HG02571 (cell line): Measurements from ENCODE around the gene FRMD3.
A peak's percentile ranks its signal among the peaks of the same experiment; 100 is the strongest.

Experiments used
- ATAC-seq: cut with Tn5 transposase; IDR thresholded peaks from one replicate; pipeline ENCODE4 v1.9.1; 2021; ENCODE audit warnings: mild to moderate bottlenecking, moderate library complexity; ENCODE audit not compliant: unreplicated experiment

The FRMD3 gene

DNA sequence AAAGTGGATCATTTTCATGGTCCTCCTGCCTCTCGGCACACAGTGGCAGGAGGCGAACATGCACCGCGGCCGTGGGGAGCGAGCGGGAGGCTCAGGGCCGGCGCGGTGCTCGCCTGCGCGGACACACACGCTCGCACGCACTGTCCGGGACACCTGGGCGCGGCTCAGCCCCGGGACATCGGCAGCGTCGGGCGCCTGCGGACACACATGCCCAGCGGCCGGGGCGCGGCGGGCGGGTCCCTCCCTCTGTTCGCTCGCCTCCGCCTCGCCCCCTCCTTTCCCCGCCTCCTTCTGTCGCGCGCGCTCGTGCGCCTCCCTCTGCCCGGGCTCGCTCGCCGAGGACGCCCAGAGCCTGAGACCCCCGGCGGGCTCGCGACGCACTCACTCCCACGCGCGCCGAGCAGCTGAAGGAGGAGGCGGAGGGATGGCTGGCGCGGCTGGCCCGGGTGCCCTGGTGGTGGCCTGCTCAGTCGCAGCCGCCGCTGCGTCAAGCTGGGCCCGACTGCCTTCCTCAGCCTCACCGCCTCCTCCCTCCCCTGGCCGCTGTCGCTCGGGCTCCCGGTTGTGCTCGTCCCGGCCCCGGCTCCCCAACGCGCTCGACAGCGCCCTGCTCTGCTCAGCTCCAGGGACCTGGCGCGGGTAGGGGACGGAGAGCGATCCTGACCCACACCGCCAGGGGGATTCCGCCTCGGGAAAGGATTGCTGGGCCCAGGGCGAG is at the start of gene FRMD3:
Gene FRMD3, minus strand, starts transcription at position 230 of the 718 bp plus-strand sequence. Its CDS starts 170 bp downstream, at position 60.
- ATAC-seq, result no peak

DNA sequence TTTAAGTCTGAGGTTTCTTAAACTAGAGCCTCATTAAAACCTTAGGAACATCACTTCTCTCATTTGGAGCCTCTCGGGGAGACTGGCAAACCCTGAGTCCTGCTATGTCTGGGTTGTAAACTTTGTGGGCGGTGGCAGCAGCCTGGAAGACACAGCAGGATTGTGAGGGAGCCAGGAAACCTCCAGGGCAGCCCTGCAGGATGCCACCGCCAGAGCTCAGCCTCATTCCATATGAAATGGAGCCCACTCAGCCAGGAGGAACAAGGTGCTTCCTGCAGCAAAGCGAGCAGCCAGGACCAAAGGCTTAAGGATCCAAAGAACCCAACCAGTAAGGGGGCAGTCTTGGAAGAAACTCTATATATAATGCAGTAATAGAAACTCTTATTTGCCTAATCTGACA is 46.8 kb upstream of the FRMD3 start:
- ATAC-seq, result no peak

DNA sequence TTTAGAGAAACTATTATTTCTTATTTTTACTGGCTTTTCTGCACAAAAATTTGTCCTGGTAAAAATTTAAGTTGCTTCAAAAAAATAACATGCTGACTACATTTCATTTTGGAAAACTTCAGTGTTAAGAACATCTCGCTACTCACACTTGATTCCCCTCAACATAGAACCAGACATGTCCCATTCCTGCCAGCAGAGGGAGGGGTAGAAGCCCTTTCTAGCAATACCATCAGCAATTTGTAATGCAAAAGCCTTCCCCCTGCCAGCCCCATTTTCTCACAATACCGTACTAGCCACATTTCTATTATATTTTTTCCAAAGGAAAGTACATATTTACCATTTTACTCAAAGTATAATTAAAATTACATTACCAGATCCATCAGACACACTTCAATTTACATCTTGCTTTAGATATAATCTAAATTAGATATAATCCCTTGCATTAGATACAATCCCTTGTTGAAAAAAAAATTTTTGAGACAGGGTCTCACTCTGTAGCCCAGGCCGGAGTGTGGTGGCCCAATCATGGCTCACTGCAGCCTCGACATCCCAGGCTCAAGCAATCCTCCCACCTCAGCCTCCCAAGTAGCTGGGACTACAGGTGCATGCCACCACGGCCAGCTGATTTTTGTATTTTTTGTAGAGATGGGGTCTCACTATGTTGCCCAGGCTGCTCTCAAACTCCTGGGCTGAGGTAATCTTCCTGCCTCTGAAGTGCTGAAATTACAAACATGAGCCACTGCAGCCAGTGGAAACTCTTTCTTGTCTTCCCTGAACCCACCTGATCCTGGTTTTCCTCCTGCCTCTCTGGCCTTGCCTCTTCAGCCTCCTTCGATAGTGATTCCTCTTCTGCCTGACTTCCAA is 45.2 kb upstream of the FRMD3 start:
- no peak for ATAC-seq

DNA sequence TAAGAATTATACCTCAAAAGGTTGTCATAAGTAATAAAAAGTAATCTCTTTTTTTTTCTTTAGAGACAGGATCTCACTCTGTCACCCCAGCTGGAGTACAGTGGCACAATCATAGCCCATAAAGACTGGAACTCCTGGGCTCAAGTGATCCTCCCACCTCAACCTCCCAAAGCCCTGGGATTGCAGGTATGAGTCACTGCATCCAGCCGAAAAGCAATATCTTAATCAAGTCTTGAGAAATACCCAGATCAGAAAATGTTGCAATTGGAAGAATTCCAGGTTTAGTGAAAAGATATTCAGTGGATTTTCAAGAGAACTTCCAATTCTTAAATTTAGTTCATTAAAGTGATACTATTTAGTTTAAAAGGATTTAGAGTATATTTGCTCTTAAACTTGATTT is 43.8 kb upstream of the FRMD3 start:
- ATAC-seq, result no peak

DNA sequence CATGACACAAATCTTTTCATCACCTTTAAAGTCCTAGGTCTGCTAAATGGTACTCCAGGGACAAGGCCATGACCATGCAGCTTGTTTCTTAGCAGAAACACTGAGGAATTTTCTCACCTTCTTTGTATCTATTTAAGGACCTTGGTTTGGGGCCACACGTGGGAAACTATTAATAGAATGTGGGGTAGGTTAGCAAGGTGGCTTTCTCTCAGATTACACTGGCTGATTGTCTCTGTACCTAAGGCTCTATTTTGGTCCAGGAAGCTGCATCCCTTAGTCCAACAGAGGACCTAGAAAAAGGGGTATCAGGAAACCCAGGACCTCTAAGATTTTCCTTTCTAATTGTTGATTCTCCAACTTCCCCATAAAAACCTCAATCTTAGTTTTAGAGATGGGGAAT is 36.3 kb upstream of the FRMD3 start:
- ATAC-seq, result no peak

DNA sequence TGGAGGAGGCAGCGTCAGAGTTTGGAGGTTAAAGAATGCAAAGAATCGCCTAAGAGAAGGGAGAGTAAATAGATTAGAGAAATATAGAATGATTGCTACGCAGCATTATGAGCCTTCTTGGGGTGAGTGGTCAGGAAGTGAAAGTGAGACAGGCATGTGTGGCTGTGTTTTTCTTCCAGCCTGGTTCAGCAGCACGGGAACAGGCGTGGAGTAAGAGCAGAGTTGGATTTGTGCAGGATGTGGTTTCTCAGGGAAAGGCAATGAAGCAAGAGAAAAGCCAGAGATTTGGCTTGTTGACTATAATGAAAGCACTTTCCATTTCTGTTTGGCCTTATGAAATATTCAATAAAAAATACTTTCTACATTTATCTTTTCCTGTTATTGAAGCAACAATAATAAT is 34.3 kb upstream of the FRMD3 start:
- no peak for ATAC-seq

DNA sequence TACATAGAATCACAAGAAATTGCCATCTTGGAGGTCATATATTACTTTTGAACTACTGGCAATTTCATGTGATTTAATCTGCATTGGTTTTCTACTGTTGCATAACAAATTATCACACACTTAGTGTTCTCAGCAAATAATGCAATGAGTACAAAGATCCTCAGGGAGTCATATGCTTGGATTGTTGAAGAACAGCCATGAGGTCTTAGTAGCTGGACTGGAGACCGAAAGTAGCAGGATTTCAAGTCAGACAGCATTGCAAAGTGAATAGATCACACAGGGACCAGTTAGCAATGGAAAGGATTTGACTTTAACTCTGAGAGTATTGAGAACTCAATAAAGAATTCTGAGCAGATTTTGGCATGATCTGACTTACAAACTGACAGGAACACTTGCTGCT is 32.2 kb upstream of the FRMD3 start:
- ATAC-seq, result no peak

DNA sequence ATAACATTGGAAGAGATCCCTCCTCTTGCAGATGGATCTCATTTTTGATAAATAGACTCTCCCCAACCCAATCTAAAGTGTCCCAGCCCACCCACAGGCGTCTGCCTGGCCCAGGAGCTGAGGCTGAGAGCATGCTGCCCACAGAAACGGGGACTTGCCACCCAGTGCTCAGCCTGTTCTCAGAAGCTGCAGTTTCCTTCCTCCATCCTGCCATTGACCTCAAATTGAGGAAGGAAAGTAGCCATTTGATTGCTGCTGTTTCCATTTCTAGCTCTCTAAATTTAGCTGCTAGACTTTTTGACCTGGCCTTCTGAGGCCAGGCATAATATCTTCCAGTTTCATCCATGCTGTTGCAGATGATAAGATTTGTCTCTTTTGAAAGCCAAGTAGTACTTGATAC is 31.1 kb upstream of the FRMD3 start:
- ATAC-seq, result no peak

DNA sequence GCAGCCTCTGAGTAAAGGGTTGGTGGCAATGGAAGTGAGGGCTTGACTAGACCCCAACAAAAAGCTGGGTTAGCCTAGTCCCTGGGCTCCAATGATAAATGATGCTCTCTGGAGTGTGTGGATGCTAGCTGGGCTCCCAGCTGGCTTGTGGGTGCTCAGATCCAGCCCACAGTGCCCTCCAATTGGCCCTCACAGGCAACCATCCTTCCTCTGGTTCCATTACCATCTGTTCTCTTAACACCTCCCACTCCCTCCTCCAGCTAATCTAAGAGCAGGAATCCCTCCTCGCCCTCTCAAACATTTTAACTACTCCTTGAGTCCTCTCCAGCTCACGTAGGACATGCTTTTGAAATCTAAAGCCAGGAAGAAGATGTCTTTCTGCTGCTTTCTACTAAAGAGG is 25.2 kb upstream of the FRMD3 start:
- no peak for ATAC-seq

DNA sequence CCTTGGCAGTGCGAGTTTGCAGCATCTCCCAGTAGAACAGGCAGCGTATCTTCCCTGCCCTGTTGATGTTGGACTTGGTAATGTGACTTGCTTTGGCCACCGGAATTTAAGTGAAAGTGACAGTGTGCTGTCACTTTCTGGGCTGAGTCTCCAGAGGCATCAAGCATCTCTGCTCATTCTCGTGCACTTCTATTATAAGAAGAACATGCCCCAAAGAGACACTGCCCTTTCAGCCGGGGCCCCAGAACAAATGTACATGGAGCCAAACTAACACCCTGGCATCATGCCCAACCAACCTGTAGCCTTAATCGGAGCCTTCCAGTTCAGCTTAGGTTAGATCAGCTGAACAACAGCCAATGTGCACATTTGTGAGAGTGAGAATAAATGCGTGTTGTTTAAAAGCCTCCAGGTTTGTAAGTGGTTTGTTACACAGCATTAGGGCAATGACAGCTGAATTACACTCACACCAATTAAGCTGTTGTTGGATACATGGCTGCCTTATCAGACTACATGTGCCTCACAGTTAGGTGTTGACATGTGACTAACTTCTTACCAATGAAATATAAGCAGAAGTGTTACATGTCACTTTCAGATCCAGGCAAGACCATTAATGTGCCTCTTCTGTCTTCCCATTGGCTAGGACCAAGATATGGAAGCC is 22.1 kb upstream of the FRMD3 start:
- no peak for ATAC-seq

DNA sequence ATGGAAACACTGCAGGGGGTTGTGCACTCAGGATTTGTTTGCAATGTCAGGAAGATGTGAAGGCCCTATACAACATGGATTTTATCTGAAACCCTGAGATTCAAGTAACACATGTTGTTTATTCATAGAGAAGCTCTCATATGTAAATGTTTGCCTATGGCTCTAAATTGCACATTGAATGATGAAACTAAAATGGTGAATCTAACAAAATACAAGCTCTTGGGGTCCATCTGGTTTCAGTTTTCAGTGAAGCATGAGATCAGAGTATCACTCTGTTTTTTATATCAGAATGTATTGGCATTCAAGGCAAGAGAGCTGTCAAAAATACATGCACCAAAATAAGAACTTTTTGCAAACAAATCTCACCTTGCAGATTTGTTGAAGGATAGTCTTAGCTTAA is 19.6 kb upstream of the FRMD3 start:
- no peak for ATAC-seq

DNA sequence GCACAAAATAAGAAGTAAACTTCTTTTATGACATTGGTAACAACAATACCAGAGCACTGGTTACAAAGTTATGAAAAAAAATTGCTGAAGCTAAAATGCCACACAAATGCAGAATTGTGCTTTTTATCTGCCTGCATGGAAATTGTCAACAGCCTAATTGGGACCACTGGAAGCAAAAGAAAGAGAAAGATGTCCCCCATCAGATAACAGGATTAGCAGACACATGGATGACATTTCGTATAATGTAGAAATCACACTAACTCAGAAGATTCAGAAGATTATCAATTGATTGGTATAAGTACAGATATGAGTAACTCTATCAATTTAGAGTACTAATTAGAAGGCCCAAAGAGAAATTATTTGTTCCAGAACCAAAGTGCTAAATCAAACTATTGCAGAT is 19.1 kb upstream of the FRMD3 start:
- ATAC-seq, result no peak

DNA sequence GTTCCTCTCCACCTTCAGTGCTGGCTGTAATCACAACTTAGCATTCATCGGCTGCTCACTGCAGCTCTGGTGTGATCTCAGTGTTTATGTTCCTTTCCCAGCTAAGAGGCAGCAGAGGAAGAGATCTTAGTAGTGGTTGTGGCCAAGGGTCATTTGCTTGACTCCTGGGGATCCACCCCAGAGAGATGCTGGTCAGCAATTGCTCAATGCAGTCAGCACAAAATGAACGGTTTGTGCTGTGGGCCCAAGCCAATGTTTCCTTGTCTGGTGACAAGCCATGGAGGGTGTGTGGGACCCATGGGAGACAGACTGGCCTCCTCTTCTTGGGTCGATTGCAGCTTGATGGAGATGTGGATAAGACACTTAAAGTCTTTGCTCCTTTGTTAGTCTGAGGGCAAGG is 16.1 kb upstream of the FRMD3 start:
- ATAC-seq, result no peak

DNA sequence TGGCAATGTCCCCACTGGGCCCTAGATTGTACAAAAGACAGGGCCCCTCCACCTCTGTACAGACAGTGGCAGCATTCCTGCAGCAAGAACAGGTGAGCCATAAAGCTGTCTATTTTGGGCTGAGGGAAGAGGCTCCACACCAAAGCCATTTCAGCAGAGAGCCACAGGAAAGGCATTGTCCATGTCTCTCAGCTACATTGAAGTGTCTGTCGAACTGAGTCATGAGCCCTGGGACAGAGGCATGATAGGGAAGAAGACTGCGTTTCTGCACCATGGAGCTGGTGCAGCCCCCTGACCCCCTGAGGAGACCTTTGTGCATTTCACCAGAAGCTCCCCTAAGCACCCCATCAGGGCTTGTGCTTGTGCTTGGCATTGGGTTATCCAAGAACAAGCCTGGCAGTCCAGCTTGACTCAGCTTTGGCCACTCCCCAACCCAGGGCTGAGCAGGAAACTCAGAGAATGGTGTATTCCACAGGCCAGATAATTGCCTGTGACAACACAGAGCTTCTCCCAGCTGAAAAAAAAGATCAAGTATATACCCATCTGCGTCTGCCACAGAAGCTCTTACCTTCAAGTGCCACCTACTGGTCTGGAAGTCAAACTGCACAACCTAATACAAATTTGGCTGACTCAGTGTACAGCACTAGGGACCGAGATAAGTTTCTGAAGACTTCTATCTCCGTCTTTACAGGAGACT is 5.9 kb upstream of the FRMD3 start:
- peak; percentile 90 for ATAC-seq

DNA sequence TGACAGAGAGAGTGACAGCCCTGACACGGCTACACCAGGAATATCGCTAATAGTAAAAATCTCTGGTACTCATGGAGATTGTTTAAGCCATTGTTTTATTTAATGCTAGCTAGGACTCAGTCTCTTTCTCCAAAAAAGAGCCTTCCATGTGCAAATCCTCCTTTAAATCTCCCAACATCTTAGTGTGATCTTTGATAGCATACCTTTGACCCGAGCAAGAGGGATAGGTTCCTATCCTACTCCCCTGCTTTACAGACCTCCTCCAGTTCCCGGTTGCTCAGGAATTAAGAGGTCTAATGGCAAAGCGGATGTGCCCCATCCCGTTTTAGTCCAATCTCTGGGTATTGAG is 663 bp upstream of the FRMD3 start:
- ATAC-seq, result no peak

DNA sequence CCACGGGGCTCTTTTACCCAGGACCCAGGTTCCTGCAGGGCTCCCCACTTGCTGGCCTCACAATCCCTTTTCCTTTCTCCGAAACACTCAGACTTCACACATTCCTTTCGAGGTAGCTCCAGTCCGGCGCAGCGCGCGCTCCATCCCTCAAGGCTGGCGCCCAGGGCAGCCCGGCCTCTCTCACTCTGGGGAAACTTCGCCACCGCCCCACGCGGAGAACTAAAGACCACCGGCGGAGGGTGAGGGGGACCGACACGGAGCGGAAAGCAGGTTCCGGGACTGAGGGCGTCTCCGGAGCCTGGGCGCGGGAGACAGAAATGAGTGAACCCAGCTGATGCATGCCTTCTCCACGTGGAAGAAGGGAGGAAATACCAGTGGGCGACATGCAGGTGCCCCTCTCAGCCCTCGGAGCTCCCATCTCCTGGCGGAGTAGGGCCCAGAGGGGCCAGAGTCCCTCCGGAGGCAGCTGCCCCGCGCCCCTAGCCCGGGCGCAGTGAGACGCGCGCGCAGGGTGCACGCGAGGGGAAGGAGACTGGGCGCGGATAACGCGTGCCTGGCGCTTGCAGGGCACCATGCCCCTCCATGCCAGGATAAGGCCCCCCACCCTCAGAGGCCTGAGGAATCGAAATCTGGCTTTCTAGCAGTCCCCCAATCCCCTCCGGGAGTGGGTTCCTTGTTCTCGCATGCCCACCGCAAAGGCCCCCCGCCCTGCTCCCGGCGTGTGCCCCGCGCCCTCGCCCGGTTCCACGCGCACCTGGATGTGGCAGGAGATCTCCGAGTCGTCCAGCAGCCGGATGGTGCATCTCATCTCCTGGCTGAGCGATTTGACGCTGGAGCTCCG is 650 bp downstream of the FRMD3 start:
- no peak for ATAC-seq

DNA sequence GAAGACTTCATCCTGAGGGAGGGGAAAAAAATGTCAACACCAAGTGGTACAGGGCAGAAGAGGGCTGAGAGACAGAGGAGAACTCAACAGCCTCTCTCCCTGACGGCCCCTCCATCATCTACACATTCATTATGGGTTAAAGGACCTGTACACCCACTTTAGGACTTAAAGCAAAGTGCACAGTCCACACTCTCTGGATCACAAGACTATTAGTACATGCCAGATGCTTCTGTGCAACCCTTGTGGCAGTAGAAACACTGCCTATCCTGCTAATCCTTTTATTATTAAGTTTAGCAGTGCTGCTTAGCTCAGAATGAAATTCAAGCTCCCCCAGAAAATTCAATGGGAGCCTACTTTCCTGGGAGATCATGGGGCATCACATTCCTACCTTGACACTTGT is 1.9 kb downstream of the FRMD3 start:
- no peak for ATAC-seq

DNA sequence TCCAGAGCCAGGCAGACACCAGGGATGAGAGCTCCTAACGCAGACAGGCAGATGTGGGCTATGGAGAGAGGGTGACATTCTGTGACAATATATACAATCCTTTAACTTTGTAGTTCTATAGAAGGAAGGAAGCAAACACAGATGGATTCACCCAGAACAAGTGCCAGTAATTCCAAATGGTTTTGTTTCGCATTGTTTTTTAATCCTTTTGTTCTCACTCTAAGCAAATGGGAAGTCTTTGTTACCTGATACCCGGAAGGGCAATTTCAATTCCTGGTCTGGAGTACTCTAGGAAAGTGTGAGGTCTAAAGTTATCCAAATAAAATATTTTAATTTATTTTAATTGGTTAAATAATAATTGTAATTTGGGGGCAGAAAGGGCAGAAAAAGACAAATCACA is 2.5 kb downstream of the FRMD3 start:
- ATAC-seq, result no peak

DNA sequence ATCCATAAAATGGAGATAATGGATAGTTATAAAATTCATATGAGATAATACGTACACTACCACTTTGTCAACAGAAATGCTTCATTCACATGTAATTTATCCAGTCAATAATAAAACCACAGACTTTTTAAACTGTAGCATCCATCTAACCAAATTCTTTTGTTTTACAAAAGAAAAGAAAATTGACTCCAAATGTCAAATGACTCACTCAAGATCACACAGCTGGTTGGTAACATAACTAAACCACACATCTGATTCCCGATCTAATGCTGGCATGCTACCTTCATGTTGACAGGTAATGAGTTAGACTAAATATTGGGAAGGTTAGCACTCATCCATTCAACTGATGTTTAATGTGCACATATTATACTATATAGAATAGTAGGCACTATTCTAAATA is 4.9 kb downstream of the FRMD3 start:
- ATAC-seq, result no peak

DNA sequence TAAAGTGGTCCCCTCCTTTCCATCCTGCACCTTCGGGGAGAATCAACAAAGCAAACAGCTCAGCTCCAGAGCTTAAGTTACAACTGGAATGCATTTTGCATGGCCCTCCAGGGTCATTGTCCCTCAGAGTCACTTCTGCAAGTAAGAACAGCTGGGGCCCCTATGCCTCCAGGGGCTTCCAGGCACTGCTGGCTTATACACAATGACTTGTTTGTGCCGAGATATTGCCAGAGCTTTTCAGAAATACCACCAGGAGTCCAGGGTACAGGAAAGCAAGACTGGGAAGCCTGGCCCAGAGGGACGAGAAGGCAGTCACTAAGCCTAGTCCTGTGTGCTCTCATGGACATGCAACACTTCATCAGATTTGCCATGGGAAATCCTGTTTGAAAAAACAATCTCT is 11.3 kb downstream of the FRMD3 start:
- ATAC-seq, result no peak

DNA sequence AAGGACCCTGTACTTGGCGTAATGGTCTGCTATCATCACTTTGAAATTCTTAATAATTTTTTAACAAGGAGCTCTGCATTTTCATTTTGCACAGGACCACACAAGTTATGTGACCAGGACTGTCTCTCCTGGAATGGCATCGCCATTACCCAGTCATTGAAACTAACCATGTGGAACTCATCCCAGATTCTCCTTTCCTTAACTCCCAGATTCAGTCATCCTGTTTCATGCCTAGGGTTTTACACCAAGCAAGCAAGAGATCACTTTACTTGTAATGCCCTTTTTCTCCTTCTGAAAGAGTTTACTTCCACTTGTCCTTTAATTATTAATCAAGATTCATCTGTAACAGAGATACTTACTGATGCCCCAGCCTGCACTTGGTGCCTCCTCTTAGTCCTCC is 12.0 kb downstream of the FRMD3 start:
- no peak for ATAC-seq
